HepG2 (cell line): ENCODE data around the gene INSR. TPM values are rescaled to one million over a fixed set of nuclear protein-coding genes. Genes with fewer than 3 reads are reported as not detected.

Experiments
- CENPT ChIP-seq: sonication (generic); formaldehyde crosslinking; IDR thresholded peaks from 2 replicates; pipeline ENCODE4 v1.8.0; 2022; ENCODE audit warnings: low read depth, mild to moderate bottlenecking, moderate library complexity, missing genetic modification reagents
- CHD4 ChIP-seq: fragments of 200-600 bp; sonication (generic); IDR thresholded peaks from 2 replicates; pipeline ENCODE4 v1.7.0; 2017; ENCODE audit warnings: mild to moderate bottlenecking, low read length, borderline replicate concordance
- GTF3A ChIP-seq: sonication (generic); formaldehyde crosslinking; conservative IDR thresholded peaks from 2 replicates; pipeline ENCODE4 v1.4.0; 2020; ENCODE audit warnings: mild to moderate bottlenecking, missing genetic modification reagents
- PATZ1 ChIP-seq: sonication (generic); formaldehyde crosslinking; IDR thresholded peaks from 2 replicates; pipeline ENCODE4 v1.4.0; 2020; ENCODE audit warnings: missing genetic modification reagents
- PBX3 ChIP-seq: sonication (generic); formaldehyde crosslinking; IDR thresholded peaks from 2 replicates; pipeline ENCODE4 v1.8.1; 2023; ENCODE audit warnings: missing genetic modification reagents, inconsistent platforms, borderline replicate concordance
- PRDM10 ChIP-seq: sonication (generic); formaldehyde crosslinking; IDR thresholded peaks from 2 replicates; pipeline ENCODE4 v1.4.0; 2020; ENCODE audit warnings: low read depth, missing genetic modification reagents
- ZHX1 ChIP-seq: sonication (generic); formaldehyde crosslinking; IDR thresholded peaks from 2 replicates; pipeline ENCODE4 v1.8.1; 2022; ENCODE audit warnings: low read depth, mild to moderate bottlenecking, missing genetic modification reagents
- ZNF770 ChIP-seq: sonication (generic); formaldehyde crosslinking; IDR thresholded peaks from 2 replicates; pipeline ENCODE4 v1.5.0; 2020; ENCODE audit warnings: mild to moderate bottlenecking, missing genetic modification reagents
- polyA plus RNA-seq, 8 experiments: library from polyadenylated mRNA; depleted of rRNA in 3 of 8; stranded (reverse) in 7 of 8; unstranded in 1 of 8; fragments of >200 nt; fragmentation: Illumina TruSeq in 4 of 8; extraction: Trizol in 4 of 8; gene quantifications; 2 replicates each; pipeline versions ENCODE4 v1.2.1 to v1.2.3, GENCODE V29; 2011 to 2016; ENCODE audit warnings: low read depth in 4 of 8, missing spikeins in 1 of 8, mixed read lengths in 1 of 8; ENCODE audit not compliant: insufficient read depth in 1 of 8
- total RNA-seq, 5 experiments: library from RNA; depleted of rRNA; stranded (reverse); fragments of >200 nt; fragmentation: Illumina TruSeq; extraction: Trizol; gene quantifications; 2 replicates each; pipeline ENCODE4 v1.2.3, GENCODE V29; 2016; ENCODE audit warnings: low read depth in 1 of 5

Gene INSR
- total and polyA plus RNA-seq, 2 of the 13 experiments (the other 11 are each of a cell fraction or from before 2014, with no cell fraction given) = 24.2 to 29.8 TPM

- TF ChIP-seq ZHX1 (no peak), ZNF770 (CRISPR knock-in tag) (peak; percentile 98), PATZ1 (CRISPR knock-in tag) (no peak), CHD4 (no peak; the same call in 1 of the 2 replicates), PRDM10 (CRISPR knock-in tag) (0 out of 2 replicates have a peak, but pooled peaks have one; percentile 19), PBX3 (CRISPR knock-in tag) (no peak), CENPT (CRISPR knock-in tag) (no peak), GTF3A (CRISPR knock-in tag) (no peak)
Measured at GRCh38 chr19:7295912-7296536, 1.8 kb upstream of the INSR start (continued).
